ENCODE results near the gene AMPD3.
"Not testable (repeated sequence)": the region's sequence is repeated elsewhere in the genome, so short reads cannot be mapped to it uniquely, and the experiment has no call there.

The AMPD3 gene

GRCh38 chr11:10454878-10455631, at the start of gene AMPD3:
TSS of gene AMPD3 (plus strand) at chr11:10455264. CDS start at chr11:10461520, 6,256 bp downstream.
- DNase-seq, result peak; percentile 56

GRCh38 chr11:10405865-10406592, 49.0 kb upstream of the AMPD3 start:
- DNase-seq, result peak; percentile 89

GRCh38 chr11:10407055-10407454, 48.0 kb upstream of the AMPD3 start:
- DNase-seq, result no peak

- DNase-seq, result no peak
Measured at GRCh38 chr11:10407749-10408685, 47.0 kb upstream of the AMPD3 start.

GRCh38 chr11:10409207-10409661, 45.8 kb upstream of the AMPD3 start:
- DNase-seq, result no peak

GRCh38 chr11:10410106-10410843, 44.8 kb upstream of the AMPD3 start:
- no peak for DNase-seq

GRCh38 chr11:10410844-10411200, 44.2 kb upstream of the AMPD3 start:
- DNase-seq, result no peak

GRCh38 chr11:10412266-10412665, 42.8 kb upstream of the AMPD3 start:
- DNase-seq, result no peak

- DNase-seq, result no peak
Measured at GRCh38 chr11:10413268-10413667, 41.8 kb upstream of the AMPD3 start.

- DNase-seq, result no peak
Measured at GRCh38 chr11:10414181-10414580, 40.9 kb upstream of the AMPD3 start.

- no peak for DNase-seq
Measured at GRCh38 chr11:10414659-10415058, 40.4 kb upstream of the AMPD3 start.

- DNase-seq, result no peak
Measured at GRCh38 chr11:10415817-10416392, 39.2 kb upstream of the AMPD3 start.

GRCh38 chr11:10418259-10418949, 36.7 kb upstream of the AMPD3 start:
- DNase-seq, result no peak

GRCh38 chr11:10418950-10419310, 36.1 kb upstream of the AMPD3 start:
- no peak for DNase-seq

GRCh38 chr11:10426475-10426874, 28.6 kb upstream of the AMPD3 start:
- no peak for DNase-seq

GRCh38 chr11:10428453-10428852, 26.6 kb upstream of the AMPD3 start:
- DNase-seq, result no peak

- DNase-seq, result no peak
Measured at GRCh38 chr11:10429526-10429925, 25.5 kb upstream of the AMPD3 start.

GRCh38 chr11:10432493-10432892, 22.6 kb upstream of the AMPD3 start:
- DNase-seq, result no peak

- DNase-seq, result no peak
Measured at GRCh38 chr11:10432971-10433370, 22.1 kb upstream of the AMPD3 start.

- peak; percentile 12 for DNase-seq
Measured at GRCh38 chr11:10436224-10436623, 18.8 kb upstream of the AMPD3 start.

- not testable (repeated sequence) for DNase-seq
Measured at GRCh38 chr11:10436683-10437082, 18.4 kb upstream of the AMPD3 start.

GRCh38 chr11:10438458-10438857, 16.6 kb upstream of the AMPD3 start:
- DNase-seq, result peak; percentile 29
